ENCODE results near the gene MB21D2.
"Not testable (repeated sequence)": the region's sequence is repeated elsewhere in the genome, so short reads cannot be mapped to it uniquely, and the experiment has no call there.

The MB21D2 gene, protein sequence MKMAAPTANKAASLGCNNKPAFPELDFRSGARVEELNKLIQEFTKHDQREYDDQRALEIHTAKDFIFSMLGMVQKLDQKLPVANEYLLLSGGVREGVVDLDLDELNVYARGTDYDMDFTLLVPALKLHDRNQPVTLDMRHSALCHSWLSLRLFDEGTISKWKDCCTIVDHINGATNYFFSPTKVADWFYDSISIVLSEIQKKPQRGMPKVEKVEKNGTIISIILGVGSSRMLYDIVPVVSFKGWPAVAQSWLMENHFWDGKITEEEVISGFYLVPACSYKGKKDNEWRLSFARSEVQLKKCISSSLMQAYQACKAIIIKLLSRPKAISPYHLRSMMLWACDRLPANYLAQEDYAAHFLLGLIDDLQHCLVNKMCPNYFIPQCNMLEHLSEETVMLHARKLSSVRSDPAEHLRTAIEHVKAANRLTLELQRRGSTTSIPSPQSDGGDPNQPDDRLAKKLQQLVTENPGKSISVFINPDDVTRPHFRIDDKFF

DNA sequence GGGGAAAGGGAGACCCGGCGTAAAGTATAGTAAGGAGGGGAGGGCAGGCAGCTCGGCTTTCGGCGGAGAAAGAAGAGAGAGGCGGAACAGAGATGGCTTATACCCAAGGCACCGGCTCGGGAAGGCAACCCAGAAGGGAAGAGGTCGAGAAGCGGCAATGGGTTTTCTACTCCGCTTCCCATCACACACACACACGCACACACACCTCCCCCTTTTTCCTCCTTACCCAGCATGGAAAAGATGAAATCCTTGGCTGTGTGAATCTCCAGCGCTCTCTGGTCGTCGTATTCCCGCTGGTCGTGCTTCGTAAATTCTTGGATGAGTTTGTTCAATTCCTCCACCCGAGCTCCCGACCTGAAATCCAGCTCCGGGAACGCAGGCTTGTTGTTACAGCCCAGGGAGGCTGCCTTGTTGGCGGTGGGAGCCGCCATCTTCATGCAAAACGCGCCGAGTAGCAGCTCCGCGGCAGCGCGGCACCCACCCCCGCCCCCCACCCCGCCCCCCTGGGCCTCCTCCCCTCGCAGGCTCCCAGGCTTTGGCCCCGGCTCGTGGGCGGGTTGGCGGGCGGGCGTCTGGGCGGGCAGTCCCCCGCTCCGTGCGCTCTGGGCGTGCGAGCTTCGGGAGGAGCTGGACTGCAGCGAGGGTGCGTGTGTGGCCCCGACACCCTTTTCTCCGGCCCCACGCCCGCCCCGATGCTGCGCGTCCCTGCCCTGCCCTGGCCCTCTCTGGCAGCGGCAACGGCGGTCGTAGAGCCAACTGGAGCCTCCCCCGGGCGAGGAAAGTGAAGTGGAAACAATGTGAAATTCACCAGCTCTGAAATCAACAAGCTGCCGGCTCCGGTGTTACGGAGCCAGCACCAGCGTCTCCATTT, at the start of gene MB21D2:
Gene MB21D2, minus strand, starts transcription at position 453 of the 871 bp plus-strand sequence. Its CDS starts 16 bp downstream, at position 437.
- peak; percentile 89 for DNase-seq

DNA sequence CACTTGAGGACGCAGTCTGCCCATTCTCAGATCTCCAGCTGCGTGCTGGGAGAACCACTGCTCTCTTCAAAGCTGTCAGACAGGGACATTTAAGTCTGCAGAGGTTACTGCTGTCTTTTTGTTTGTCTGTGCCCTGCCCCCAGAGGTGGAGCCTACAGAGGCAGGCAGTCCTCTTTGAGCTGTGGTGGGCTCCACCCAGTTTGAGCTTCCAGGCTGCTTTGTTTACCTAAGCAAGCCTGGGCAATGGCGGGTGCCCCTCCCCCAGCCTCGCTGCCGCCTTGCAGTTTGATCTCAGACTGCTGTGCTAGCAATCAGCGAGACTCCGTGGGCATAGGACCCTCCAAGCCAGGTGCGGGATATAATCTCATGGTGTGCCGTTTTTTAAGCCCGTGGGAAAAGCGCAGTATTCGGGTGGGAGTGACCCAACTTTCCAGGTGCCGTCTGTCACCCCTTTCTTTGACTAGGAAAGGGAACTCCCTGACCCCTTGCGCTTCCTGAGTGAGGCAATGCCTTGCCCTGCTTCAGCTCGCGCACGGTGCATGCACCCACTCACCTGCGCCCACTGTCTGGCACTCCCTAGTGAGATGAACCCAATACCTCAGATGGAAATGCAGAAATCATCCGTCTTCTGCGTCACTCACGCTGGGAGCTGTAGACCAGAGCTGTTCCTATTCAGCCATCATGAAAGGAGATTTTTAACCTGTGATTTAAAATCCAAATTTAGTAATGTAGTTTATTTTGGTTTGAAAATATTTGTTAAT, 47.5 kb upstream of the MB21D2 start:
- DNase-seq, result not testable (repeated sequence)

DNA sequence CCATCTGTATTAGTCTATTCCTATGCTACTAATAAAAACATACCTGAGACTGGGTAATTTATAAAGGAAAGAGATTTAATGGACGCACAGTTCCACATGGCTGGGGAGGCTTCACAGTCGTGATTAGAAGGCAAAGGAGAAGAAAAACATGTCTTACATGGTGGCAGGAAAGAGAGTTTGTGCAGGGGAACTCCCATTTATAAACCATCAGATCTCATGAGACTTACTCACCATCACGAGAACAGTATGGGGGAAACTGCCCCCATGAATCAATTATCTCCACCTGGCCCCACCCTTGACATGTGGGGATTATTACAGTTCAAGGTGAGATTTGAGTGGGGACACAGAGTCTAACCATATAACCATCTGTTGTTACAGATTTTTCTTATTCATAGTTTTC, 42.1 kb upstream of the MB21D2 start:
- DNase-seq, result no peak

DNA sequence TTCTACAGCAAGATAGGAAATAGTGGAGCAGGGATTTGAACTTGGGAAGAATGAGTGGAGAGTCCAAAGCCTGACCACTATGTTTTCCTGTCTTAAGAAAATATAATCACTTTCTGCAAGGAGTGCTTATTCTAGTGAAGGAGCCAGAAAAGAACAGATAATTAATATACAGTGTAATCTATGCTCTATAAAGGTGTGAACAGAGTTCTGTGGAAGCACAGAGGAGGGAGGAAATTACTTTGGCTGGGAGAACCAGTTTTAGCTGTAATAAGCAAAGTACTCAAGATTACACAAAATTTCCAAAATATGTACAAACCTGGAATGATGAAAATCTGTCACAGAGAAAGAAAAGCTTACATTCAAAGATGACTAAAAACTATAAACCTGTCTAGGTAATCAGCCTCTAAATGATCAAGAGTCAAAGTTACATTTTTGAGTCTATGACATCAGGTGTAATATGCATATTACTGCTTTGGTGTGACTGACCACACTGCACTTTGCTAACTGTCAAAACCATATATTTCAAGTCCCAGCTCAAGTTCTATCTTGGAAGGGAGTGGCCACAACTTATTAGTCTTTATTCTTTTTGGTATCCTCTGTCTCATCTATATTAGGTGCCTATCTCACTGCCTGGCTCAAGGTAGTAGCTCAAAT, 40.7 kb upstream of the MB21D2 start:
- no peak for DNase-seq

DNA sequence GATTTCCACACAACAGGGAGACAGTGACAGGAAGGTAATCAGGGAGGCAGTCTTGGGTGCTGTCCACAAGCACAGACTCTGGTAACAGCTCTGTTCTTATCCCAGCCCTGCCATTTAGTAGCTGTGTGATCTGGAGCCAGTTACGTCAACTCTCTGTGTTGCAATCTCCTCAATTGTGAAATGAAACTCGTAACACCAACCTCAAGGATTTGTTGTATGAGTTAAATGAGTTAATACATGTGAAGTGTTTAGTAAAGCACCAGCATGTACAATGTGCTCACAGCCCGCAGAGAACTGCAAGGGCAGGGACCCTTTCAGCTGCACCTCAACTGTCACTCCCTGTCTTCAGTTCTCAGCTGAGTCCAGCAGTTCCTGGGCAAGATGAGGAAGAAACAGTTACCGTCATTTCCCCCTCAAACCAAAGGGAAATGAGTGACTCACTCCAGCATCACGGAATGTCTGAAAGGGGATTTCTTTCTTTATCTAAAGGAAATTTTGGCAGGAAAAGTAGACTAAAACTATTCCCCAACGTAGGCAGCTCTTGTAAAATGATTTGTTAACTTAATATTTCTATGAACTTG, 39.9 kb upstream of the MB21D2 start:
- peak; percentile 4 for DNase-seq

DNA sequence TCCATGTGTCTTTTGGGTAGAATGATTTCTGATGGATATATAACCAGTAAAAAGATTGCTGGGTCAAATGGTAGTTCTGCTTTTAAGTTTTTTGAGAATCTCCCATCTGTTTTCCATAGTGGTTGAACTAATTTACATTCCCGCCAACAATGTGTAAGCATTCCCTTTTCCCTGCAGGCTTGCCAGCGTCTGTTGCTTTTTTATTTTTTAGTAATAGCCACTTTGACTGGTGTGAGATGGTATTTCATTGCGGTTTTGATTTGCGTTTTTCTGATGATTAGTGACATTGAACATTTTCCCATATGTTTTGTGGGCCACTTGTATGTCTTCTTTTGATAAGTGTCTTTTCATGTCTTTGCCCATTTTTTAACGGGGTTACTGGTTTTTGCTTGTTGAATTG, 36.3 kb upstream of the MB21D2 start:
- no peak for DNase-seq

DNA sequence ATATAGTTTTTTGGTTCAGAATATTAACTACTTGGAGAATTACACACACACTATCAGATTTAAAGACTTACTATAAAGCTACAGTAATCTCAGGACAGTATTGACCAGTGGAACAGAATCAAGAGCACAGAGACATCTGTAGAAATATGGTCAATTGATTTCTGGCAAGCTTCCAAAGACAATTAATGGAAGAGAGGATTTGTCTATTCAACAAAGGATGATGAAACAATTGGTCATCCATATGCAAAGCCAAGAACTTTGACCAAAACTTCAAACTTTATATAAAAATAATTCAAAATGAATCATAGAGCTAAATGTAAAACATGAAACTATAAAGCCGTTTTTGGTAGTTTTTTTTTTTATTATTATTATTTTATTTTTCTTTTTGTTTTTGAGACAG, 29.8 kb upstream of the MB21D2 start:
- no peak for DNase-seq

DNA sequence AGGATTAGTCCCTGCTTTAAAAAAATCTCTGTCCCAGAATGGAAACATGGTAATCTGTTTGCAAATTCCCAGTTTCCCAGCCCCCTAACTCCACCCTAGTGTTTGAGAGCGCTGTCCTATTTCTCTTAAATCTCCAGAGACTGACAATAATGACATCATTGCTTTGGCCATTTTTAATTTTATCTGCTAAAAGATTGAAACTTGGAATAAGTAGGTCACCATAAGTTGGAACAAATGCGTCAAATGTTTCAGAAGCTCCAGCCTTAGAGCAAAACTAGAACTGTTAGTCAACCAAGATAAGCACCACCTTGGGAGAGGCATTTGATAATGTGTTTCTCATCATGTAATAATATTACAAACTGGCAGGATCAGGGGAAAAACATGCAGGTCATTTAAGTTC, 25.7 kb upstream of the MB21D2 start:
- DNase-seq, result no peak

DNA sequence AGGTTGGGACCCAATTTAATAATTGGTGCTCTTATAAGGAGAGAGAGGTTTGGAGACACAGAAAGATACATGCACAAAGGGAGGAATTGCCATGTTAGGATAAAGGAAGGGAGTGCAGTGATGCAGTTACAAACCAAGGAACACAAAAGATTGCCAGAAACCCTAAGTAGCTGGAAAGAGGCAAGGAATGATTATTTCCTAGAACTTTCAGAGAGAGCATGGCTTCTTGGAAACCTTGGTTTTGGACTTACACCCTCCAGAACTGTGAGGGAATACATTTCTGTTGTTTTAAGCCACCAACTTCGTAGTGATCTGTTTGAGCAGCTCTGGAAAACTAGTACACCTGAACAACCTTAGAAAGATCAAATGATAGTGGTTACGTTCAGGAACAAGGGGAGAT, 25.0 kb upstream of the MB21D2 start:
- no peak for DNase-seq

DNA sequence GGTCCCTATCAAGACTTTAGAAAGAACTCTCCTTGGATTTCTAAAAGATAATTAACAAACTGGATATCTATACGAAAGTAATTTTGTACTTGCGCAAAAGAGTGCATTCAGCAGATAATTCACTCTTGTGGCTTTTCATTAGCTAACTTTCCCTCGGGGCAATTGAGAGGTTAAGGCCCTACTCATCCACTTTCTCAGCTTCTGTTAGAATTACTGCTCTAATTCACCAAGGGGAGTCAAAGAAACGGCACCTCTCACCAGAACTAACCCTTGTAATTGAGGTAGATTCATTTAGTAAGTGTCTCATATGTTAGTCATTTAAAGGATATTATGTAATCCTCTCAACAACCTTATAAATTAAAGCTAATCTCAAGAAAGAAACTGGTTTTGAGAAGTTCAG, 22.5 kb upstream of the MB21D2 start:
- no peak for DNase-seq

DNA sequence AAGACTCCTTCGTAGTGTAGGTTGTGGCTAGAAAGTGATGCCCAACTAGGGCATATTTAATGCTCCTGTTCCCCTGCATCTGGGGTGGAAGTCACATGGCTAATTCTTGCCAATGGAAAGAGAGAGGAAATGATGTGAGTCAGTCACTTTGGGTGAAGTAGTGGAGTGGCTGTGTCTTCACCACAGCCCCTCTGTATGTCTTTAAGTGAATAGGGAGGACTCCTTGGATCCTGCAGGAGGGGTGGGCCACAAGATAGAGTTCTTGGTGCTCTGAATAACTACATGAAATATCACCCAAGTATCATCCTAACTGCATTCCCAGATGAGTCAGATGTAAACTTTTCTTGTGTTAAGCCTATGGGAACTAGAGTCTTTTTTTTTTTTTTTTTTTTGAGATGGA, 17.8 kb upstream of the MB21D2 start:
- no peak for DNase-seq

DNA sequence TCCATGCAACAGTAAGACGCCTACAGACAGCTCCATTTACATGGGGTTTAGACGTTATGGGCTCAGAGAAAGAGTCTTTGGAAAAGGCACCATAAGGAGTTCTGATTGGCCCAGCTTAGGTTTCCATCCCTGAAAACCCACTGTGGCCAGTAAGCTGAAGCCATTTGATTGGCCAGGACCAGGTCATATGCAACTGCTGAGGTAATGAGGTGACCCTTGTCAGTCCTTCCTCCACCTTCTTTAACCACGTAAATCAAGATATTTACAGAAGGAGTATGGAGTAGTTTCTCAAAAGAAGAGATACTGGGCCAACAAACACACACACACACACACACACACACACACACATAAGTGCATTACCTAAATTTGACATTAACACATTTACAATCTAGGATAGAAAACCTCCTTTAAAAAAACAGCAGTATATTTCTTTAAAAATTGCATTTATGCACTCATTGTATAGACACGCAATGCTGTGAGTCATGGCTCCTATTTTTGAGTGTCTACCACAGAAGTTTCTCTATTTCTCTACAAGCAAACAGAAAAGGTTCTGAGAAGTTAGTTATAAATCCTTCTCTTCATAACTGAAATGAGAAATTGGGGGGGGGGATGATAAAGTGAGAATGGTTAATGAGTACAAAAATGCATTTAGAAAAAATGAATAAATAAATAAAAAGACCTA, 16.3 kb upstream of the MB21D2 start:
- no peak for DNase-seq

DNA sequence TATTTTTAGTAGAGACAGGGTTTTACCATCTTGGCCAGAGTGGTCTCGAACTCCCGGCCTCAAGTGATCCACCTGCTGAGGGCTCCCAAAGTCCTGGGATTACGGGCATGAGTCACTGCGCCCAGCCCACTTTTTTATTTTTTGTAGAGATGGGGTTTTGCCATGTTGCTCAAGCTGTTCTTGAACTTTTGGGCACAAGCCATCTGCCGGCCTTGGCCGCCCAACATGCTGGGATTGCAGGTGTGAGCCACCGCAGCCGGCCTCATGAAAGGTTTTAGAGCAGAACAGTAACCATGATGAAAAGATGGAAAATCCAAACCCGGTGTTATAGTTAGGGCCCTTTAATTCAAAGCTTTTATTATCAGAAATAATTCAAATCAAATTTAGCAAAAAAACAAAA, 15.6 kb upstream of the MB21D2 start:
- DNase-seq, result no peak

DNA sequence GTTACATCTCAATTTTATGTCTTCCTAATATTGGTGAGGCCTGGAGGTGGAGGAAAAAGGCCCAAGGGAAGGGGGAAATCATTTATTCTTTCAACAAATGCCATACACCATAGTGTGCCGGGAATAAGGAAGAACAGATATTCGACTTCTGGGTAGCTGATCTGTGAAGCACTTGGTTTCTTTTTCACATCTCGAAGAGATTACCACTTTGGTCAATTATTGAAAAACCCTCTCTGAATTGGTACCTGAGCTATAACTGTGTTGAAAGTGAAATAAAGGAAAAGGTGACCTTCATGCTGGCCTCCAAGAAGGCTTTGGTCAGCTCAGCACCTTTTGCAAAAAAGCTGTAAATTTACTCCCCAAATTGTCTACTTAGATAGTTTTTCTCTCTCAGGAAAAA, 14.2 kb upstream of the MB21D2 start:
- DNase-seq, result no peak

DNA sequence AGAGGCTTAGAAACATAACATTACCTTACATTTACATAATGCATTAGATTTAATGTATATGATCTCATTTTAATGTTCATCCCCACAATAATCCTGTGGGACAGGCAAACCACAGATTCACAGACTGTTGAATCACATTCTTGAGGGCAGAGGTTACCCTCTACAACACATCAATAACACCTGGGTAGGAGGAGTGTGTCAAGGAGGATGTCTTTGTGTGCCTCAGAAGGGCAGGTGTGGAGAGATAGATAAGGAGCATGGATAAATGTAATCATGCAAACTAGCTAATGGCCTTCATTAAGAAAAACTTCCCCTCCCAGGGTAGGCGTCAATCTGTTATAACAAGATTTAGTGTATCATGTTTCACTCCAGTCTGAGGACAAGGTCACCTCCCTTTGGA, 12.9 kb upstream of the MB21D2 start:
- DNase-seq, result no peak

DNA sequence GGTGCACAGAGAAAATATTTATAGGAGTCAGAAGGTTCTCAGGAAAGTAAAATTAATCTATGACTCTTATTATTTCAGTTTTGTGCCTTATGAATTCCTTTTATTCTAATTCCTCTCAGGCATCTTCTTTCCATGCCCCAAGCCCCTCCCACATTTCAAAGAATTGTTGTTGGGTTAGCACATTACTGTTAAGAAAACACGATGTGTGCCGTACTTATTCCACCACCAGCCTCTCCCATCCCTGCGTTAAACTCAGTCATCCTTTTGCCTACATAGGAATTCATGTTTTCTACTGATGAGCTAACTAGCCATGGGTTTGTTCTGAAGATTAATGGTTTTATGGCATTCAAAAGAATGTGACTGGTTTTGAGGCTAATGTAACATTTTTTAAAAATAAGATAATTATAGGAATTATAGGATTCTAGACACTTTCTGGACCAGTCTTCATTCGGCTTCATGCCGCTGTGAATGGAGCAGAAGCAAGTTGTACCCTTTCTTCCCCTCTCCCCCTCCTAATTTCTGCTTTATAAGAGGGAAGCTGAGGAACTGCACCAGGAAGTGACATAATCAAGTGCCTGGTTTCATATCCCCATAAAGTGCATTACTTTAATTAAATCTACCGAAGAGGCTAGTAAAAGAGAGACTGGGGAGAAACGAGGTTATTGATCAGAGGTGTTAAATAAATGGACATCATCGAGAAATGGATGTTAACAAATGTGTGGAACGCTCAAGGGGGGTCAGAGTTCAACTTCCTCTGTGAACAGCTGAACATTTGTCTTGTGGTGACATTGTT, 12.3 kb upstream of the MB21D2 start:
- no peak for DNase-seq

DNA sequence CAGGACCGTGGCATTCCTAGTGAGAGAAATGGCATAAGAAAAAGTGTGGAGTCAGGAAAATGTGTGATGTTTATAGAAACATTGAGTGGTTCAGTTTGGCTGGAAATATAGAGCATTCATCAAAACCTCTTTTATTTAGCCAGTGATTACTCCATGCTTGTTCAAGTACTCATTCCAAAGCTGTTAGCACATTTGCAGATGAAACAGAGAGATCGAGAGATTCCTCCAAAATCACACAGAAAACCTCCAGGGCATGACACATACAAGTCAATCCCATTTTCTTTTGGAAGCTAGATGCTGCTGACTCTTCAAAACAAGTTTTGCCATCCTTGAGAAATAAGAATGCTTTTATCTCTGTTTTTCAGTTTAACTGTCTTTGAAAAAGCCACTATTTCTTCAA, 11.5 kb upstream of the MB21D2 start:
- no peak for DNase-seq

DNA sequence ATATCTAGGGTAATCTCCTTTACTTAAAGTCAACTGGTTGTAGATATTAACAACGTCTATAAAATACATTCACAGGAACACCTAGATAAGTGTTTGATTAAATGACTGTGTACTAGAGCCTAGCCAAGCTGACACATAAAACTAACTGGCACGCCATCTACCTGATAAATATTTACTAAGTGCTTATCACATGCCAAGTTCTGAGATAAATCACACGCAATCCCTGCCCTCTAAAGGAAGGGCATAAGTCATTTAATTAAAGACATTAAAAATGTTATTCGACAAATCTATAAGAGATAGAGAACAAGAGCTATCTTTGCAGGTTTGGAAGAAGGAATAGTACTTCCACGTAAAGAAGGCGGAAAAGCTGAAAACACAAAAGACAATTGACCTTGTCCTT, 11.1 kb upstream of the MB21D2 start:
- DNase-seq, result peak; percentile 44

DNA sequence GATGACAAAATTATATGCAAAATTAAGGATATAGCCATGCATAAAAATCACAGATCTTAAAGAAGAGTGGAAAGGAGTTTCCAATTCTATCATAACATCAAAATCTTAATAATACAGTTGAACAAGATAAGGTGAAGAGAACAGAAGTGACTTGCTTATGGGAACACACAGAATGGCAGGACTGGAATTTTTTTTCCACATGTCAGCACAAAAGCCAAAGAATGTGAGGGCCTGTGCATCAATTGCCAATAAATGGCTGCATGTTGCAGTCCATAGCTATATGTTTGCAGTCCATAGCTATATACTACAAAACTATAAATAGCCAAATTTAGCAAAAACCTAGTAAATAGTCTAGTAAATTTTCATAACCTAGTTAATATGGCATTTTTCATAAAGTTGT, 10.4 kb upstream of the MB21D2 start:
- no peak for DNase-seq

DNA sequence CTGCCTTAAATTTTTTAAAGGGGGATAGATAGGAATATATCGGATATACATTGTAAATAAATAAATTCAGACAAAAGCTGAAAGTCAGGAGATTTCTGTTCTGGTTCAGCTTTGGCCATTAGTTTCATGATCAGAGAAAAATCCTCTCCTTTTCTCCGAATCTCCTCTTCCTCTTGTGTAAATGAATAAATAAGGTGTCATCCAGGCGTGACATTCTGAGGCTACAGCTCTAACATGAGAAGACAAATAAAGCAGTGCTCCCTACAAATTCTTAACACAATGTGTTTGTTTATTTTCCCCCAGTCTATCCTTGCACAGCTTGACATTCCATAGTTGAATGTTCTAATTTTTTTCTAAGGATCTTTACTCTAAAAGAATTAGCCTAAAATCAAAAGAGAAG, 9.4 kb upstream of the MB21D2 start:
- DNase-seq, result no peak

DNA sequence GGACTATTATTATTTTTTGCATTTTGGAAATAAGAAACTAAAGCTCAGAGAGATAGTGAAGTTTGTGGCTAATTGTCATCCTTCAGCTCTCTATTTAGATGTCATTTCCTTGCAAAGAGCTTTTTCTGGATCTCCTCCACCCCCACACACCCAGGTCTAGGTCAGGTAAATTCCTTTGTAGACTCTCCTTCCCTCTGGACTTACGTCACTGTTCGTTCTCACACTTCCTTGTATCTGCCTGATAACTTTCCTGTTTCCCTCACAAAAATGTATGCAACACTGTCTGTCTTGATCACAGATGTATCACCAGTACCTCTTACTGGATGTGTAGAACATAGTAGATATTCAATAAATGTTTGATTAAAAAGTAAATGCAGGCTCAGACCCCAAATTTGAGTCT, 6.1 kb upstream of the MB21D2 start:
- DNase-seq, result no peak

Measured in NCI-H1092 treated with DMSO at 0.1 percent for 48 hours (cell line).